Peyer's patch (tissue), 4 donors: ENCODE results near the gene DUSP7. TPM values are rescaled to one million over a fixed set of nuclear protein-coding genes. Genes with fewer than 3 reads are reported as not detected.

Experiments used
- DNase-seq, 3 donors: peaks; one replicate each; pipeline ENCODE4 v3.0.0-alpha.2; 2017 to 2019
- H3K27ac ChIP-seq, 4 donors: fragments of 200-600 bp; sonication (generic); one replicate each; pipeline ENCODE4 v1.5.1; 2016 to 2019
- H3K27me3 ChIP-seq, 2 donors: fragments of 200-600 bp; sonication (generic); one replicate each; pipeline ENCODE4 v1.5.1; 2019
- H3K36me3 ChIP-seq, 3 donors: fragments of 200-600 bp; sonication (generic); one replicate each; pipeline ENCODE4 v1.5.1; 2016 to 2019
- H3K4me1 ChIP-seq, 4 donors: fragments of 200-600 bp; sonication (generic); one replicate each; pipeline ENCODE4 v1.5.1; 2016 to 2019
- H3K4me3 ChIP-seq, 4 donors: fragments of 200-600 bp; sonication (generic); 1 replicate in 3 of 4; 2 replicates in 1 of 4; pipeline ENCODE4 v1.5.1; 2016 to 2019; ENCODE audit warnings: mild to moderate bottlenecking in 1 of 4
- H3K9me3 ChIP-seq, 4 donors: fragments of 200-600 bp; sonication (generic); one replicate each; pipeline ENCODE4 v1.5.1; 2016 to 2019; ENCODE audit warnings: mild to moderate bottlenecking in 1 of 4
- POLR2A ChIP-seq, 2 donors: fragments of 450-650 bp; IDR thresholded peaks; one replicate each; pipeline ENCODE4 v1.5.1; 2017; ENCODE audit warnings: antibody characterized with exemption in 2 of 2, mild to moderate bottlenecking in 2 of 2, moderate library complexity in 2 of 2
- total RNA-seq, 4 donors: library from RNA; depleted of rRNA; stranded (reverse); fragments of >200 nt; gene quantifications; one replicate each; pipeline ENCODE4 v1.1.0, GENCODE V29; 2016
- TF ChIP-seq, protein P1 (sequence below), 6 experiments: fragments of 450-650 bp in 4 of 6; fragments of 200-600 bp in 2 of 6; sonication (generic) in 1 of 6; IDR thresholded peaks; one replicate each; pipeline ENCODE4 v1.5.1; 2017 to 2019; ENCODE audit warnings: antibody characterized with exemption in 6 of 6, mild to moderate bottlenecking in 3 of 6, moderate library complexity in 1 of 6

DUSP7 gene
- total RNA-seq, 4 donors from 2014 or later: 3.3 to 7.1 (median 6.0) TPM

DNA sequence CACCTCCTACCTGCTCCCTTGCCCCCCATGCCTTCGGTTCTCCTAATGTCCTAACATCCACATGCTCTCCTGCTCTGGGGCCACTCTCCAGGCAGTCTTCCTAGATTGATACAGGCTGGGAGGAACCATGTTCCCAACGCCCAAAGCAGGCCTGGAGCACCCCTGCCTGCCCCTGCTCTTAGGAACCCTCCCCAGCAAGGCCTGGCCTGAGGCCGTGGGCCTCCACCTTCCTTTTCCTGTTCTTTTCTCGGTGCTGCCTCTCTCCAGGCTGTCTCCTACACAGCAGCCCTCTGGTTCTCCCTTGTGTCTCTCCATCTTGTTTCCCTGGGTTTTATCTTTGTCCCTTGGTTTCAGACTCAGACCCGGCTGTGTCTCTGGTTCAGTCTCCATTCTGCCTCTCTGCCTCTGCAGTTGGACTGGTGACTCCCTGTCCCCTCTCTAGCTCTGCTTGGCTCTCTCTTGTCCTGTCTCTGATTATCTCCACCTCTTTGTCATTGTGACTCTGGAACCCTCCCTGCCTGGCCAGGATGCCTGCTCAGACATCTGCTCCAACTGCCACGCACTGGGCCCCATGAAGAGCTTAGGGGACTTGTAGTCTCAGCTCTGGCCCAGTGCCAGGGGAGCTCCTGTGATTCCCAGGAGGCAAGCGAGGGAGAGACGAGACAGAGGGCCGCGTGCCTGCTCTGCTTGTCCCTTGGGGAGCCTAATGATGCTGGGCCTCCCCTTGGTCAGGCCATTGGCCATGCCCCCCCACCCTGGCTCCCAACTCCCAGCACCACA, 34.7 kb downstream of the DUSP7 start:
- Histone ChIP-seq H3K27me3 (no peaks in the 10 kb centered on the region), H3K9me3 (no peaks in the 10 kb centered on the region), H3K36me3 (no peaks in the 10 kb centered on the region), H3K27ac (peak overlapping the region in 2 of 4 donors; percentile 35 to 39), H3K4me3 (no peak overlapping the region), H3K4me1 (no peaks in the 10 kb centered on the region)
- no peak for TF ChIP-seq POLR2A (IDR thresholded peaks at IDR 0.05)
- TF ChIP-seq, protein P1, sequence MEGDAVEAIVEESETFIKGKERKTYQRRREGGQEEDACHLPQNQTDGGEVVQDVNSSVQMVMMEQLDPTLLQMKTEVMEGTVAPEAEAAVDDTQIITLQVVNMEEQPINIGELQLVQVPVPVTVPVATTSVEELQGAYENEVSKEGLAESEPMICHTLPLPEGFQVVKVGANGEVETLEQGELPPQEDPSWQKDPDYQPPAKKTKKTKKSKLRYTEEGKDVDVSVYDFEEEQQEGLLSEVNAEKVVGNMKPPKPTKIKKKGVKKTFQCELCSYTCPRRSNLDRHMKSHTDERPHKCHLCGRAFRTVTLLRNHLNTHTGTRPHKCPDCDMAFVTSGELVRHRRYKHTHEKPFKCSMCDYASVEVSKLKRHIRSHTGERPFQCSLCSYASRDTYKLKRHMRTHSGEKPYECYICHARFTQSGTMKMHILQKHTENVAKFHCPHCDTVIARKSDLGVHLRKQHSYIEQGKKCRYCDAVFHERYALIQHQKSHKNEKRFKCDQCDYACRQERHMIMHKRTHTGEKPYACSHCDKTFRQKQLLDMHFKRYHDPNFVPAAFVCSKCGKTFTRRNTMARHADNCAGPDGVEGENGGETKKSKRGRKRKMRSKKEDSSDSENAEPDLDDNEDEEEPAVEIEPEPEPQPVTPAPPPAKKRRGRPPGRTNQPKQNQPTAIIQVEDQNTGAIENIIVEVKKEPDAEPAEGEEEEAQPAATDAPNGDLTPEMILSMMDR (IDR thresholded peaks at IDR 0.05): no peak
- no peak for DNase-seq

DNA sequence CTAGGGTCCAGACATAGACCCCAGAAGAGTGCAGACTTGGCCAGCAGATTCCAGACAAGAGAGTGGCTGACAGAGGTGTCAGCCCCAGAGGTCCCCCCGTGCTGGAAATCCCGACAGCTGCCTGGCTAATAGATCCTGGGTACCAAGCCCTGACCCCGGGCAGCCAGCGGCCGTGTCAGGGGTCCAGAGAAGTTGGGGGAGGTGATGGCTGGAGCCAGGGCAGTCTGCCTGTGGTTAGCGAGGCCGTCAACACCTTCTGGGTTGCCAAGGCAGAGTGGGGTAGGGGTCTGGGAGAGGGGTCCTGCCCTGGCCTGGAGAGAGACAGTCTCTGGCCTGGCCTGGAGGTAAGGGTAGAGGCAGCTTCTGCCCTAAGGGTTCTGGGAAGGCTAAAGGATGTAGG, 35.6 kb downstream of the DUSP7 start:
- no peak for DNase-seq
- Histone ChIP-seq H3K9me3 (no peaks in the 10 kb centered on the region), H3K4me1 (no peaks in the 10 kb centered on the region), H3K4me3 (no peak overlapping the region), H3K36me3 (no peaks in the 10 kb centered on the region), H3K27me3 (no peaks in the 10 kb centered on the region), H3K27ac (no peak overlapping the region)
- TF ChIP-seq POLR2A (IDR thresholded peaks at IDR 0.05): no peak
- TF ChIP-seq, protein P1 (IDR thresholded peaks at IDR 0.05): no peak

DNA sequence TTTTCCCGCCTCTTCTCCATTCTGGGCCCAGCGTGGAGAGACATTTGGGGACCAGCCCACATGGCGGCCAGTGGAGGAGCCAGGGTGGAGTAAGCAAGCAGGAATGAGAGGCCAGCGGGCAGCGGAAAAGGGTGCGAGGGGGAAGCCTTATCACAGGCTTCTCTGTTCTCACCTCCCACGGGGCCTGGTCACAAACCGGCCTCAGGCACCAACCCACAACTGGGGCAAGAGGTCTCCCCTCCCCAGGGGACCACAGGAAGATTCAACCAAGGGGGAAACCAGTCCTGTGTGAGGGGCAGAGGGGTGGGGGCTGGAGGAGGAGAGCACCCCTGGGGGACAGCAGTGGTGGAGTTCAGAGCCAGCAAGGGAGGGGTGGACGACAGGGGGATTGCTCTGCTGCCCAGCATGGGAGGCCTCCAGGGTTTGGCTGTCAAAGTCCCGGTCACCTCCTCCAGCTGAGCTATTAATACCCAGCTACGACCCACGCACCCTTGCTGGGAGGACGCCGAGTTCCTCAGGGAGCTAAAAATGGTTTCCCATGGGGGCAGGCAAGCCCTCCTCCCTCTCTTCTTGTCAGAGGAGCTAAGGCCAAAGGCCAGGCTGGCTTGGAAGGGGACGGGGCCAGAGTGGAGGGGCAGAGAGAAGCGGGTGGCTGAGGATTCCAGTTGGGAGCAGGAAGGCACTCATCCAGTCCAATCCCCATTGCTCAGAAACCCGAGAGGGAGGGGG, 36.9 kb downstream of the DUSP7 start:
- Histone ChIP-seq H3K9me3 (no peaks in the 10 kb centered on the region), H3K4me3 (no peak overlapping the region), H3K4me1 (no peaks in the 10 kb centered on the region), H3K27ac (peak overlapping the region in 1 of 4 donors; percentile 35), H3K27me3 (no peaks in the 10 kb centered on the region), H3K36me3 (no peaks in the 10 kb centered on the region)
- no peak for TF ChIP-seq POLR2A (IDR thresholded peaks at IDR 0.05)
- TF ChIP-seq, protein P1 (IDR thresholded peaks at IDR 0.05): no peak
- no peak for DNase-seq

DNA sequence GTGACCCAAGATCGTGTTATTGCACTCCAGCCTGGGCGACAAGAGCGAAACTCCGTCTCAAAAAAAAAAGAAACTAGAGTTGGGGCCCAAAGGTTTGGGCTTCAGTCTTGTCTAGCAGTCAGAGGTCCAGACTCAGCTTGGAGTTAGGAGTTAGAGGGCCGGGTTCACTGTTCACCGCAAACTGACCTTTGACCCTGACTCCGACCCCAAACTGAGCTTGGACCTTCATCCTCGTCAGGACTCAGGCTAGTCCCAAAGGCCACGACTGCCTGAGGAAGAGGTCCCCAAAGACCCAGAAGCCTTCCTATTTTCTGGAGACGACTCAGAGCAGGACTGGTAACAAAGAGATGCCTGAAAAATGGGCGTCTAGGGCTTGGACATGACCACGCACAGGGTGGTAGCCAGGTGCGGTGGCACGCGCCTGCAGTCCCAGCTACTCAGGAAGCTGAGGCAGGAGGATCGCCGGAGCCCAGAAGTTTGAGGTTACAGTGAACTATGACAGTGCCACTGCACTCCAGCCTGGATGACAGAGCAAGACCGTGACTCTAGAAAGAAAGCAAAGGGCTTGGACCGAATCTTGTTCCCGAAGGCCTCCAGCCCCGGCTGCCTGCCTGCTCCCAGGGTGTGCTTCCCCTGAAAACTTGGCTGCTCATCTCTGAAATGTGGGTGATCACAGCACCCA, 37.9 kb downstream of the DUSP7 start:
- Histone ChIP-seq H3K36me3 (no peaks in the 10 kb centered on the region), H3K27ac (peak overlapping the region in 1 of 4 donors; percentile 16), H3K4me3 (no peak overlapping the region), H3K4me1 (no peaks in the 10 kb centered on the region), H3K27me3 (no peaks in the 10 kb centered on the region), H3K9me3 (no peaks in the 10 kb centered on the region)
- DNase-seq: no peak
- TF ChIP-seq, protein P1 (IDR thresholded peaks at IDR 0.05): no peak
- no peak for TF ChIP-seq POLR2A (IDR thresholded peaks at IDR 0.05)

DNA sequence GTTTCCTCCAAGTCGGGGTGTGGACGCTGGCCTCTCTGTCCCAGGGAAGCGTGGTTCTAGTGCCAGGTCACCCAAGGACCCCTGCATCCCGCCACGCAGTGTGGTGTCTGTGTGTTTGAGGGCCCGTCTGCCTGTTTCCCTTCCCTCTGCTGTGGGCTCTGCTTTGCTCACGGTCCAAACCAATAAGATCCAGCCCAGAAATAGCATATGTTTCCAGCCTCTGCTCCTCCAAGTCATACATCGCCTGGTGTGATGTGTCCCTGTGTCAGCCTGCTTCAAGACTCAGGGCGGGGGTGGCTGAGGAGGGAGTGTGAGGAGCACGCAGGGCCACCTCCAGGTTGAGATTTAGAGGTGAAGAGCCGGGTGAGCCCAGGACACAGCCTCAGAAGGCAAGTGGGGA, 38.8 kb downstream of the DUSP7 start:
- Histone ChIP-seq H3K4me3 (no peak overlapping the region), H3K27me3 (no peaks in the 10 kb centered on the region), H3K4me1 (no peaks in the 10 kb centered on the region), H3K36me3 (no peaks in the 10 kb centered on the region), H3K9me3 (no peaks in the 10 kb centered on the region), H3K27ac (no peak overlapping the region)
- TF ChIP-seq, protein P1 (IDR thresholded peaks at IDR 0.05): no peak
- no peak for TF ChIP-seq POLR2A (IDR thresholded peaks at IDR 0.05)
- no peak for DNase-seq
